Neural crest cell (in vitro differentiated cells): ENCODE data around the gene EGLN2. TPM values are rescaled to one million over a fixed set of nuclear protein-coding genes. Genes with fewer than 3 reads are reported as not detected.
A peak's percentile ranks its signal among the peaks of the same experiment; 100 is the strongest.

Source experiments
- DNase-seq: peaks from one replicate; pipeline ENCODE4 v3.0.0; 2021; ENCODE audit warnings: low read depth, mixed read lengths, low spot score
- H3K27ac Mint-ChIP-seq: one replicate; pipeline ENCODE4 v1.8.0; 2021; ENCODE audit warnings: mild to moderate bottlenecking, mixed read lengths; ENCODE audit not compliant: unreplicated experiment
- H3K27me3 Mint-ChIP-seq: 2 replicates; pipeline ENCODE4 v1.8.0; 2021; ENCODE audit warnings: low read depth, mild to moderate bottlenecking, mixed read lengths
- H3K36me3 Mint-ChIP-seq: 2 replicates; pipeline ENCODE4 v1.8.0; 2021; ENCODE audit warnings: low read depth, mild to moderate bottlenecking, mixed read lengths
- H3K4me1 Mint-ChIP-seq: 2 replicates; pipeline ENCODE4 v1.8.0; 2021; ENCODE audit warnings: mixed read lengths
- H3K4me3 Mint-ChIP-seq: one replicate; pipeline ENCODE4 v1.8.0; 2021; ENCODE audit warnings: mild to moderate bottlenecking, mixed read lengths
- H3K9me3 Mint-ChIP-seq: 2 replicates; pipeline ENCODE4 v1.8.0; 2021; ENCODE audit warnings: mixed read lengths
- CTCF ChIP-seq: fragments of 200-600 bp; sonication (generic); conservative IDR thresholded peaks from 2 replicates; pipeline ENCODE4 v1.5.0; 2021; ENCODE audit warnings: antibody characterized with exemption, mild to moderate bottlenecking
- long read RNA-seq: library from polyadenylated mRNA; unstranded; transcript quantifications from one replicate; pipeline ENCODE4 v2.0.0, GENCODE V29; 2020
- total RNA-seq: library from RNA; stranded (reverse); gene quantifications from 2 replicates; pipeline ENCODE4 v1.2.1, GENCODE V29; 2021

Gene EGLN2
- 109 and 113 TPM in 2 replicates for total RNA-seq
- long read RNA-seq, transcript EGLN2-201 (6 exons, 2,102 nt), result major isoform, 15 of 20 reads
- long read RNA-seq, partial matches to known transcripts, result 0 of 20 reads
- long read RNA-seq, other reads (novel, unspliced or antisense), result 1 of 20 reads

DNA sequence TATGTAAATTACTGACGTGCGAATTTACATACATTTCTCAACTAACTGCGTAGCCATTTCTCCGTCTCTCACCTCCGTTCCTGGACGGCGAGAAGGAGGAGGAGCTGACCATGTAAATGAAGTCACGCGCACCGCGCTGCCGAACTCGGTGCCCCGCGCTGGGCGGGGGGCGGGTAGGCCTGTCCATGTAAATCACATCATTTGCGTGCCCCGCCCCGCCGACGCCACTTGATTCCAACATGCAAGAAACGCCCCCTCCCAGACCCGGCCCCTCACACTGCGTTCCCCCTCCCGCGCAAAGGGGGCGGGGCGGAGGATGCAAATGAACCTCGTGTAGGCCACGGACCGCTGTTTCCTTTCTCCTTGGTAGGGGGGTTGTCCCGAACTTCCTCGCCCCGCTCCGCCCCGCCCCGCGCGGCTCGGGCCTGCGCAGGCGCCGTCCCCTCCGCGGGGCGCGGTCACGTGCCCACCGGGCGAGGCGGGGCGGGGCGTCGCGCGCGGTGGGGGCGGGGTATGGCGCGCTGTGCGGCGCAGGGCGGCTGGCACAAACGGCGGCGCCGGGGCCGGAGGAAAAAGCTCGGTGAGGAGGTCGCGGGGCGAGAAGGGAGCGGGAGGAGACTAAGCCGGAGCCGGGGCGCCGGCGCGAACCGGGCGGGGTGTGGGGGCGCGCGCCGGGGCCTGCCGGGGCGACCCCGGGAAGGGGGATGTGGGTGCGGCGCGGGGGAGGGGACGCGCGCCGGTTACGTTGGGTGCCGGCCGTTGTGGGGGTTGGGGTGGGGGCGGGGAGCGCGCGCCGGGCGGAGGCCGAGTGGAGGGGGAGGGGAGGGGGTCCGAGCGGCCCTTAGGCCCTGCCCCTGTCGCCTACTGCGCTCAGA, at the start of gene EGLN2:
Gene EGLN2 (plus strand): TSS at position 509 of the 875 bp plus-strand sequence. CDS start 1,382 bp downstream, outside the sequence.
- TF ChIP-seq CTCF, result no peak
- peaks cover 2% of the 10 kb centered on the region for H3K36me3 Mint-ChIP-seq
- peak within 1 kb of the TSS; percentile 86 for H3K27ac Mint-ChIP-seq
- no peaks in the 10 kb centered on the region for H3K9me3 Mint-ChIP-seq
- DNase-seq, result peak; percentile 100
- H3K27me3 Mint-ChIP-seq, result no peaks in the 10 kb centered on the region
- H3K4me1 Mint-ChIP-seq, result peaks cover 43% of the 10 kb centered on the region
- peak within 1 kb of the TSS; percentile 96 for H3K4me3 Mint-ChIP-seq

DNA sequence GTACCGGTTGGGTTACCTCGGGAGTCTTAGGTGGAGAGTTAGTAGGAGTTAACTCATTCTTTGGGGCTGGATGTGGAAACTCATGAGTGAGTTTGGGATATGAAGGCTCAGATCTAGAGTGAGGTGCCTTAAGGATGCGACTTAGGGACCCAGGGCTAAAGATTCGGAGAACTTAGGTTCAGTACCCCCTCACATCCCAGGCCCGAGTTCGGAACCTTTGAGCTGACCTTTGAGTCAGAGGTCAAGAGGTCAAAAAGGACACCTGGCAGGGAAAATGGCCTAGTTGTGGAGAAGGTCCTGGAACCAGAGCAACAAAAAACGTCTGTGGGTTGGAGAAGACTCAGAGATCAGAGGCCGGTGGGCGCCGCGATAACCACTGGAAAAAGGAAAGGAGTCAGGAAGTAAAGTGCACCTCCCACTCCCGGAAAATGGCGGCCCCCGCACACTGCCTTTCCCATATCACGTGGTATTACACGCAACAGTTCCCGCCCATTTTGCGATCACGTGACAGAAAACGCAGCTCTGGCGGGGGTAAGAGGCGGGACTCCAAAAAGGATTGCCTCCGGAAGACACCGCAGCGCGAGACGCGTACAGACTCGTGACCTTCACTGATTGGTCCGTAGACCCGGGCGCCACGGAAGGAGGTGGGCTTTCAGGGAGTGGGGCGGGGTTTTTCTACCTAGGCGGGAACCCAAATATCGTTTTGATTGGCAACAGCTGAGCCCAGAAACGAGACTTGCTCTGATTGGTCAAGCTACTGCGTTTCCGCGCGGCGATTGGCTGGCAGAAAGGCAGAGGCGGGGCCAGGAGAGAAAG, 48.7 kb upstream of the EGLN2 start, which contains the start of gene ACTMAP:
Gene ACTMAP (minus strand): TSS at position 420 of the 816 bp plus-strand sequence. CDS start 674 bp downstream, outside the sequence.
- Mint-ChIP-seq H3K36me3 (peaks cover 14% of the 10 kb centered on the region), H3K9me3 (no peaks in the 10 kb centered on the region), H3K4me1 (peaks cover 37% of the 10 kb centered on the region), H3K4me3 (peak within 1 kb of the TSS; percentile 90), H3K27ac (peak within 1 kb of the TSS; percentile 97), H3K27me3 (peaks cover 4% of the 10 kb centered on the region)
- peak; percentile 98 for DNase-seq
- TF ChIP-seq CTCF, result no peak

DNA sequence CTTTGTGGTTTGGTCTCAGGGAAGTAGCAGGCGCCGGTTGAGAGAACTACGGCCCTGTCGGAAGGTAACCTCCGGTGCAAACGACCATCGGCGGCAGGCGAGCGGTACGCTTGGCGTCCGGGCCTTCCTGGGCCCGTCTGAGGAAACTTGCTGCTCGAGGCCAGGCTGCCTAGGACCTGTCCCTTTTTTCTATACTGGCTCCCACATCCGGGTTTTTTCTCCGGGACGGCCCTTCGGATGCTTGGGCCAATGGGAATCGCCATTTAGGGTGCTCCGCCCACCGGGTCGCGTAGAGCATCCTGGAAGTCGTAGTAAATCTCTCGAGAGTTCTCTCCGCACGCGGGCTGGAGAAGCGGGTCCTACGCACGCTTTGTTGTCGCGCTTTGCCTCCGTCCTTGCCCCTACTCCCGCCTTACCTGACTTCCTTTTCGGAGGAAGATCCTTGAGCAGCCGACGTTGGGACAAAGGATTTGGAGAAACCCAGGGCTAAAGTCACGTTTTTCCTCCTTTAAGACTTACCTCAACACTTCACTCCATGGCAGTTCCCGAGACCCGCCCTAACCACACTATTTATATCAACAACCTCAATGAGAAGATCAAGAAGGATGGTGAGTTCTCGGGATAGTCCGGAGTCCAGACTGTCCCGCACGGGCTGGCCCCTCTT, 48.0 kb upstream of the EGLN2 start, which contains the start of gene SNRPA:
Gene SNRPA (plus strand): TSS at position 330 of the 664 bp plus-strand sequence. CDS start 206 bp downstream, at position 536.
- Mint-ChIP-seq H3K4me1 (peaks cover 44% of the 10 kb centered on the region), H3K9me3 (no peaks in the 10 kb centered on the region), H3K36me3 (peaks cover 19% of the 10 kb centered on the region), H3K27me3 (peaks cover 4% of the 10 kb centered on the region), H3K27ac (peak within 1 kb of the TSS; percentile 97), H3K4me3 (peak within 1 kb of the TSS; percentile 90)
- DNase-seq, result peak; percentile 96
- no peak for TF ChIP-seq CTCF

GRCh38 chr19:40752257-40752781, 46.7 kb upstream of the EGLN2 start:
- H3K4me3 Mint-ChIP-seq, result peak overlapping the region; percentile 90
- no peaks in the 10 kb centered on the region for H3K9me3 Mint-ChIP-seq
- no peak overlapping the region for H3K27ac Mint-ChIP-seq
- TF ChIP-seq CTCF, result no peak
- H3K27me3 Mint-ChIP-seq, result peaks cover 4% of the 10 kb centered on the region
- DNase-seq, result no peak
- H3K36me3 Mint-ChIP-seq, result peaks cover 27% of the 10 kb centered on the region
- peaks cover 51% of the 10 kb centered on the region for H3K4me1 Mint-ChIP-seq
